Activated naive CD4-positive, alpha-beta T cell treated with anti-CD3 and anti-CD28 coated beads, Interleukin-2, amount 50 U/mL, for 72 hours (primary cell): ENCODE measurements around the gene B3GNT2. TPM values are rescaled to one million over a fixed set of nuclear protein-coding genes. Genes with fewer than 3 reads are reported as not detected.
"Not testable (repeated sequence)": the region's sequence is repeated elsewhere in the genome, so short reads cannot be mapped to it uniquely, and the experiment has no call there.

Experiments
- ATAC-seq, 2 donors: fragments of 150-1000 bp; cut with Tn5 transposase; 2 replicates each; pipeline ENCODE4 v1.10.0; 2021; ENCODE audit warnings: mild to moderate bottlenecking in 2 of 2, moderate library complexity in 2 of 2
- DNase-seq, 2 donors: peaks; one replicate each; pipeline ENCODE4 v3.0.0; 2021 to 2022; ENCODE audit warnings: low spot score in 2 of 2
- H3K27ac Mint-ChIP-seq, 2 donors: one replicate each; pipeline ENCODE4 v1.8.0; 2022; ENCODE audit warnings: mild to moderate bottlenecking in 2 of 2, mixed read lengths in 2 of 2
- H3K36me3 Mint-ChIP-seq, 2 donors: one replicate each; pipeline ENCODE4 v1.8.0; 2022; ENCODE audit warnings: mixed read lengths in 2 of 2
- H3K9me3 Mint-ChIP-seq, 2 donors: one replicate each; pipeline ENCODE4 v1.8.0; 2022; ENCODE audit warnings: mixed read lengths in 2 of 2
- total RNA-seq, 2 donors: library from RNA; stranded (reverse); gene quantifications; one replicate each; pipeline ENCODE4 v1.2.3, GENCODE V29; 2022

The B3GNT2 gene
- total RNA-seq, 2 donors from 2014 or later = 34.9 to 43.6 TPM

- ATAC-seq (no peak), DNase-seq (no peak)
- Mint-ChIP-seq H3K27ac (peak overlapping the region; percentile 94 to 99), H3K36me3 (peaks cover 12 to 44% of the 10 kb centered on the region in 2 donors), H3K9me3 (peaks cover 0 to 4% of the 10 kb centered on the region in 2 donors)
Measured at GRCh38 chr2:62197925-62198633, 2.2 kb downstream of the B3GNT2 start.

GRCh38 chr2:62198854-62199253, 2.9 kb downstream of the B3GNT2 start:
- not testable (repeated sequence) for ATAC-seq
- H3K36me3 Mint-ChIP-seq = peaks cover 12 to 51% of the 10 kb centered on the region in 2 donors

GRCh38 chr2:62199392-62200125, 3.6 kb downstream of the B3GNT2 start:
- peaks cover 0 to 4% of the 10 kb centered on the region in 2 donors for H3K9me3 Mint-ChIP-seq
- peak; percentile 9 to 49 for ATAC-seq

More at GRCh38 chr2:62198854-62199253, 2.9 kb downstream of the B3GNT2 start:
- not testable (repeated sequence) for DNase-seq, H3K9me3 Mint-ChIP-seq
- H3K27ac Mint-ChIP-seq = peak overlapping the region; percentile 94 to 99

GRCh38 chr2:62200291-62200841, 4.5 kb downstream of the B3GNT2 start:
- H3K36me3 Mint-ChIP-seq = peaks cover 12 to 63% of the 10 kb centered on the region in 2 donors
- H3K9me3 Mint-ChIP-seq = peaks cover 0 to 4% of the 10 kb centered on the region in 2 donors
- ATAC-seq = peak; percentile 33 to 47
- H3K27ac Mint-ChIP-seq = peak overlapping the region; percentile 94 to 99
- DNase-seq = peak in 1 of 2 donors; percentile 22

More at GRCh38 chr2:62199392-62200125, 3.6 kb downstream of the B3GNT2 start:
- DNase-seq = peak in 1 of 2 donors; percentile 28
- Mint-ChIP-seq H3K36me3 (peaks cover 12 to 55% of the 10 kb centered on the region in 2 donors), H3K27ac (peak overlapping the region; percentile 94 to 99)

- DNase-seq (no peak), ATAC-seq (no peak)
- peaks cover 0 to 4% of the 10 kb centered on the region in 2 donors for H3K9me3 Mint-ChIP-seq
- peaks cover 12 to 67% of the 10 kb centered on the region in 2 donors for H3K36me3 Mint-ChIP-seq
- H3K27ac Mint-ChIP-seq = peak overlapping the region; percentile 94 to 99
Measured at GRCh38 chr2:62200868-62201267, 5.0 kb downstream of the B3GNT2 start.

GRCh38 chr2:62201307-62201706, 5.4 kb downstream of the B3GNT2 start:
- DNase-seq = no peak
- peaks cover 12 to 70% of the 10 kb centered on the region in 2 donors for H3K36me3 Mint-ChIP-seq
- H3K9me3 Mint-ChIP-seq = peaks cover 0 to 4% of the 10 kb centered on the region in 2 donors
- ATAC-seq = no peak
- peak overlapping the region; percentile 94 to 99 for H3K27ac Mint-ChIP-seq

GRCh38 chr2:62202019-62202722, 6.3 kb downstream of the B3GNT2 start:
- H3K27ac Mint-ChIP-seq = peak overlapping the region; percentile 82 to 99
- ATAC-seq (peak in 1 of 2 donors; percentile 31), DNase-seq (no peak)
- peaks cover 0 to 4% of the 10 kb centered on the region in 2 donors for H3K9me3 Mint-ChIP-seq
- H3K36me3 Mint-ChIP-seq = peaks cover 12 to 79% of the 10 kb centered on the region in 2 donors

- peaks cover 7 to 79% of the 10 kb centered on the region in 2 donors for H3K36me3 Mint-ChIP-seq
- DNase-seq (no peak), ATAC-seq (no peak)
- H3K27ac Mint-ChIP-seq = peak overlapping the region; percentile 82 to 99
- H3K9me3 Mint-ChIP-seq = peaks cover 0 to 4% of the 10 kb centered on the region in 2 donors
Measured at GRCh38 chr2:62202729-62203128, 6.8 kb downstream of the B3GNT2 start.

GRCh38 chr2:62203459-62203858, 7.5 kb downstream of the B3GNT2 start:
- peaks cover 0 to 4% of the 10 kb centered on the region in 2 donors for H3K9me3 Mint-ChIP-seq

GRCh38 chr2:62204998-62205496, 9.1 kb downstream of the B3GNT2 start:
- peak overlapping the region in 1 of 2 donors; percentile 77 for H3K27ac Mint-ChIP-seq
- no peak for DNase-seq
- peaks cover 2 to 88% of the 10 kb centered on the region in 2 donors for H3K36me3 Mint-ChIP-seq
- peaks cover 1 to 4% of the 10 kb centered on the region in 2 donors for H3K9me3 Mint-ChIP-seq
- ATAC-seq = no peak

More at GRCh38 chr2:62203459-62203858, 7.5 kb downstream of the B3GNT2 start:
- Mint-ChIP-seq H3K27ac (peak overlapping the region; percentile 82 to 99), H3K36me3 (peaks cover 0 to 79% of the 10 kb centered on the region in 2 donors)
- DNase-seq (no peak), ATAC-seq (no peak)

- Mint-ChIP-seq H3K27ac (peak overlapping the region in 1 of 2 donors; percentile 77), H3K36me3 (peaks cover 4 to 93% of the 10 kb centered on the region in 2 donors), H3K9me3 (peaks cover 3 to 4% of the 10 kb centered on the region in 2 donors)
- ATAC-seq (no peak), DNase-seq (no peak)
Measured at GRCh38 chr2:62205554-62205953, 9.6 kb downstream of the B3GNT2 start.

GRCh38 chr2:62206024-62206423, 10.1 kb downstream of the B3GNT2 start:
- Mint-ChIP-seq H3K9me3 (peaks cover 3 to 4% of the 10 kb centered on the region in 2 donors), H3K36me3 (peaks cover 4 to 93% of the 10 kb centered on the region in 2 donors)

GRCh38 chr2:62207491-62207890, 11.6 kb downstream of the B3GNT2 start:
- Mint-ChIP-seq H3K36me3 (peaks cover 14 to 92% of the 10 kb centered on the region in 2 donors), H3K9me3 (peaks cover 0 to 3% of the 10 kb centered on the region in 2 donors), H3K27ac (no peak overlapping the region)
- ATAC-seq (no peak), DNase-seq (no peak)

More at GRCh38 chr2:62206024-62206423, 10.1 kb downstream of the B3GNT2 start:
- peak overlapping the region in 1 of 2 donors; percentile 77 for H3K27ac Mint-ChIP-seq
- ATAC-seq (no peak), DNase-seq (no peak)

GRCh38 chr2:62208074-62208757, 12.3 kb downstream of the B3GNT2 start:
- ATAC-seq (no peak), DNase-seq (no peak)
- peaks cover 0 to 3% of the 10 kb centered on the region in 2 donors for H3K9me3 Mint-ChIP-seq
- H3K27ac Mint-ChIP-seq = peak overlapping the region; percentile 22 to 66
- peaks cover 14 to 89% of the 10 kb centered on the region in 2 donors for H3K36me3 Mint-ChIP-seq

GRCh38 chr2:62208758-62209114, 12.8 kb downstream of the B3GNT2 start:
- ATAC-seq (peak; percentile 46 to 70), DNase-seq (no peak)
- H3K36me3 Mint-ChIP-seq = peaks cover 14 to 89% of the 10 kb centered on the region in 2 donors
- peaks cover 0 to 3% of the 10 kb centered on the region in 2 donors for H3K9me3 Mint-ChIP-seq
- H3K27ac Mint-ChIP-seq = peak overlapping the region; percentile 22 to 66
